ENCODE measurements around the gene HSPA12B. TPM values are rescaled to one million over a fixed set of nuclear protein-coding genes. Genes with fewer than 3 reads are reported as not detected.
A peak's percentile ranks its signal among the peaks of the same experiment; 100 is the strongest.

HSPA12B gene
- total RNA-seq, 2 experiments from 2014 or later: not detected

DNA sequence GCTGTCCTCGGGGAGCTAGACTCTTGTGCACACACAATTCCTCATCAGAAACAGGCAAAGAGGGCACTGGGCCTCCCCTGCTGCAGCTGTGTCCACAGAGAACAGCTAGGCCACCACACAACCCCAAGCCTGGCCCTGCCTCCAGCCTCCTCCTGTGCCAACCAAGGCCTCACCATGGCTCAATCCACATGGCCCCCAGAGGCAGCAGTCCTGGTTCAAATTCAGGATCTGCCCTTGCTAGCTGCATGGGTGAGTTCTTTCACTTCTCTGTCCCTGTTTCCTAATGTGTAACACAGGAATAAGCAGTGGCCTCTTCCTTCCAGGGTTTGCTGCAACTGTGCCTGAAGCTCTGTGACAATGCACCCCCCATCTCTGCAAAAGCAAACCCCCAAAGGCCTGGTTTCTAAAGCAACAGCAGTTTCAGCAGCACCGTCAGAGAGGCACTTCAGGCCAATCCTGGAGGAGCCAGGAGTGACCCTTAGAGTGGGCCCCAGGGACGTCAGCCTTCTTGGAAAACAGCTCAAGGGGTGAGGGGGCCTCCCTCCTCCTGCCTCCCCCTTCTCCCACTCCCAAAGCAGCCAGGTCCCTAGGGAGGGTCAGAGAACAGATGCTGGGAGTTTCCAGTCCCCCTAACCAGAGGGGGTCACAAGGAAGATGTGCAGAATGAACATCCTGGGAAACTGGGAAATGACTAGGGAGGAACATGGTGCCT is 32.8 kb downstream of the HSPA12B start:
- Histone ChIP-seq H3K9me2 (ENCODE audit: insufficient read depth, low read length) (no peaks in the 10 kb centered on the region), H3K4me3 (ENCODE audit: low read depth, low read length, poor library complexity, severe bottlenecking) (peak overlapping the region; percentile 12), H3K9me3 (ENCODE audit: low read length) (no peaks in the 10 kb centered on the region), H3K4me2 (ENCODE audit: low read length) (peak overlapping the region; percentile 97; the same call in 1 of the 2 replicates), H3K79me2 (ENCODE audit: insufficient read depth, low read depth, low read length) (peaks cover 9% of the 10 kb centered on the region; the same call in 1 of the 2 replicates), H4K20me1 (ENCODE audit: insufficient read depth, low read length) (no peaks in the 10 kb centered on the region), H3K36me3 (ENCODE audit: insufficient read depth, low read length) (peaks cover 13% of the 10 kb centered on the region; the same call in 1 of the 2 replicates), H3K27ac (ENCODE audit: low read depth, low read length, poor library complexity, severe bottlenecking) (no peak overlapping the region), H2AFZ (ENCODE audit: low read length) (no peak overlapping the region), H3K4me1 (ENCODE audit: insufficient read depth, low read length, poor library complexity, severe bottlenecking) (peaks cover 38% of the 10 kb centered on the region)
- TF ChIP-seq, protein P1, sequence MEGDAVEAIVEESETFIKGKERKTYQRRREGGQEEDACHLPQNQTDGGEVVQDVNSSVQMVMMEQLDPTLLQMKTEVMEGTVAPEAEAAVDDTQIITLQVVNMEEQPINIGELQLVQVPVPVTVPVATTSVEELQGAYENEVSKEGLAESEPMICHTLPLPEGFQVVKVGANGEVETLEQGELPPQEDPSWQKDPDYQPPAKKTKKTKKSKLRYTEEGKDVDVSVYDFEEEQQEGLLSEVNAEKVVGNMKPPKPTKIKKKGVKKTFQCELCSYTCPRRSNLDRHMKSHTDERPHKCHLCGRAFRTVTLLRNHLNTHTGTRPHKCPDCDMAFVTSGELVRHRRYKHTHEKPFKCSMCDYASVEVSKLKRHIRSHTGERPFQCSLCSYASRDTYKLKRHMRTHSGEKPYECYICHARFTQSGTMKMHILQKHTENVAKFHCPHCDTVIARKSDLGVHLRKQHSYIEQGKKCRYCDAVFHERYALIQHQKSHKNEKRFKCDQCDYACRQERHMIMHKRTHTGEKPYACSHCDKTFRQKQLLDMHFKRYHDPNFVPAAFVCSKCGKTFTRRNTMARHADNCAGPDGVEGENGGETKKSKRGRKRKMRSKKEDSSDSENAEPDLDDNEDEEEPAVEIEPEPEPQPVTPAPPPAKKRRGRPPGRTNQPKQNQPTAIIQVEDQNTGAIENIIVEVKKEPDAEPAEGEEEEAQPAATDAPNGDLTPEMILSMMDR (conservative IDR thresholded peaks at IDR 0.05; ENCODE audit: low read length): no peak
- no peak for TF ChIP-seq EZH2phosphoT487 (IDR thresholded peaks at IDR 0.05; ENCODE audit: borderline replicate concordance, low read depth, low read length)
- ChIA-PET POLR2A (interaction anchor here (0.6 to 1.0 kb wide), 3 partner anchors 17 to 47 kb away, joined by 3 to 4 read pairs (median 4); no protein-coding TSS in a partner anchor), CTCF (ENCODE audit: unreplicated experiment) (interaction anchor here (1.0 kb wide), 1 partner anchor 20 kb away, joined by 3 read pairs; no protein-coding TSS in a partner anchor)
- no TSS peak for BruUV-seq (replicated peaks)
- no peak for DNase-seq (ENCODE audit: low spot score)
- intact Hi-C loops (cut with micrococcal nuclease; ENCODE audit: unreplicated experiment): loop anchor here (5.0 kb wide), 1 partner anchor 203 kb away; no protein-coding TSS in a partner anchor

GRCh38 chr20:3766422-3767109 is 34.1 kb downstream of the HSPA12B start:
- peak overlapping the region; percentile 84 for H3K4me3 ChIP-seq (ENCODE audit: low read depth, low read length, poor library complexity, severe bottlenecking)
- H3K36me3 ChIP-seq (ENCODE audit: insufficient read depth, low read length): 0 out of 2 replicates have a peak, but pooled peaks cover 5% of the 10 kb centered on the region
- H3K4me2 ChIP-seq (ENCODE audit: low read length): peak overlapping the region; percentile 97
- no TSS peak for BruUV-seq (replicated peaks)
- no peak for DNase-seq (ENCODE audit: low spot score)
- no peaks in the 10 kb centered on the region for H4K20me1 ChIP-seq (ENCODE audit: insufficient read depth, low read length)
- peaks cover 9% of the 10 kb centered on the region; the same call in 1 of the 2 replicates for H3K79me2 ChIP-seq (ENCODE audit: insufficient read depth, low read depth, low read length)
- POLR2A ChIA-PET: interaction anchor here (0.5 to 1.4 kb wide), 9 partner anchors 9 to 305 kb away, joined by 3 to 6 read pairs (median 4); partner anchors contain the start of gene AP5S1
- CTCF ChIA-PET (ENCODE audit: unreplicated experiment): interaction anchor here (0.7 to 2.5 kb wide), 3 partner anchors 50 to 63 kb away, joined by 3 to 16 read pairs (median 3); no protein-coding TSS in a partner anchor
- H3K27ac ChIP-seq (ENCODE audit: low read depth, low read length, poor library complexity, severe bottlenecking): no peak overlapping the region
- intact Hi-C loops (cut with micrococcal nuclease; ENCODE audit: unreplicated experiment): loop anchor here (5.0 kb wide), 1 partner anchor 204 kb away; no protein-coding TSS in a partner anchor
- peaks cover 27% of the 10 kb centered on the region for H3K4me1 ChIP-seq (ENCODE audit: insufficient read depth, low read length, poor library complexity, severe bottlenecking)
- H3K9me2 ChIP-seq (ENCODE audit: insufficient read depth, low read length): no peaks in the 10 kb centered on the region
- no peaks in the 10 kb centered on the region for H3K9me3 ChIP-seq (ENCODE audit: low read length)
- no peak overlapping the region; the same call in 1 of the 2 replicates for H2AFZ ChIP-seq (ENCODE audit: low read length)
- TF ChIP-seq EZH2phosphoT487 (IDR thresholded peaks at IDR 0.05; ENCODE audit: borderline replicate concordance, low read depth, low read length): no peak
- TF ChIP-seq, protein P1 (conservative IDR thresholded peaks at IDR 0.05; ENCODE audit: low read length): no peak

Measured in OCI-LY7 (cell line).